HG03442 (cell line): Measurements from ENCODE around the gene PARD3B.

Experiments used
- ATAC-seq: cut with Tn5 transposase; IDR thresholded peaks from one replicate; pipeline ENCODE4 v1.9.1; 2021; ENCODE audit warnings: mild to moderate bottlenecking, moderate library complexity; ENCODE audit not compliant: unreplicated experiment

Gene PARD3B

GRCh38 chr2:204808494-204808893, 263.2 kb downstream of the PARD3B start:
- ATAC-seq, result no peak

- no peak for ATAC-seq
Measured at GRCh38 chr2:204824751-204825453, 279.6 kb downstream of the PARD3B start.

GRCh38 chr2:204825681-204826080, 280.4 kb downstream of the PARD3B start:
- no peak for ATAC-seq

- no peak for ATAC-seq
Measured at GRCh38 chr2:204827701-204828590, 282.7 kb downstream of the PARD3B start.

GRCh38 chr2:204834716-204835384, 289.6 kb downstream of the PARD3B start:
- no peak for ATAC-seq

GRCh38 chr2:204835786-204836185, 290.5 kb downstream of the PARD3B start:
- no peak for ATAC-seq

GRCh38 chr2:204840504-204840903, 295.2 kb downstream of the PARD3B start:
- ATAC-seq, result no peak

GRCh38 chr2:204842068-204842467, 296.8 kb downstream of the PARD3B start:
- ATAC-seq, result no peak

- ATAC-seq, result no peak
Measured at GRCh38 chr2:204842661-204843485, 297.6 kb downstream of the PARD3B start.

- ATAC-seq, result no peak
Measured at GRCh38 chr2:204846471-204846870, 301.2 kb downstream of the PARD3B start.

- ATAC-seq, result no peak
Measured at GRCh38 chr2:204849892-204850291, 304.6 kb downstream of the PARD3B start.

GRCh38 chr2:204850581-204850980, 305.3 kb downstream of the PARD3B start:
- ATAC-seq, result no peak

GRCh38 chr2:204853905-204854304, 308.6 kb downstream of the PARD3B start:
- ATAC-seq, result no peak

GRCh38 chr2:204860274-204860673, 315.0 kb downstream of the PARD3B start:
- no peak for ATAC-seq

- no peak for ATAC-seq
Measured at GRCh38 chr2:204862809-204863208, 317.5 kb downstream of the PARD3B start.

- no peak for ATAC-seq
Measured at GRCh38 chr2:204863336-204863735, 318.1 kb downstream of the PARD3B start.

GRCh38 chr2:204869132-204869823, 324.0 kb downstream of the PARD3B start:
- no peak for ATAC-seq

GRCh38 chr2:204870053-204870452, 324.8 kb downstream of the PARD3B start:
- no peak for ATAC-seq

- peak; percentile 50 for ATAC-seq
Measured at GRCh38 chr2:204871231-204871953, 326.1 kb downstream of the PARD3B start.
